Activated CD8-positive, alpha-beta memory T cell treated with anti-CD3 and anti-CD28 coated beads, Interleukin-2, amount 50 U/mL, for 48 hours (primary cell): ENCODE measurements around the gene LIX1L.

Experiments
- DNase-seq: peaks from one replicate; pipeline ENCODE4 v3.0.0-alpha.2; 2020

LIX1L gene

GRCh38 chr1:145985129-145985501 is 27.3 kb upstream of the LIX1L start:
- no peak for DNase-seq

GRCh38 chr1:145983960-145984830 is 26.4 kb upstream of the LIX1L start:
- no peak for DNase-seq

- peak; percentile 48 for DNase-seq
These were observed 25.4 kb upstream of the LIX1L start for GRCh38 chr1:145983206-145983675.

- peak; percentile 44 for DNase-seq
These were observed 24.4 kb upstream of the LIX1L start for GRCh38 chr1:145982010-145982723.

GRCh38 chr1:145980457-145980994 is 22.7 kb upstream of the LIX1L start:
- peak; percentile 51 for DNase-seq

- DNase-seq = peak; percentile 56
These were observed 22.1 kb upstream of the LIX1L start for GRCh38 chr1:145979746-145980456.

- DNase-seq = peak; percentile 84
These were observed 21.3 kb upstream of the LIX1L start for GRCh38 chr1:145978854-145979745.

- no peak for DNase-seq
These were observed 20.6 kb upstream of the LIX1L start for GRCh38 chr1:145978471-145978853.

- DNase-seq = peak; percentile 75
These were observed 20.0 kb upstream of the LIX1L start for GRCh38 chr1:145977486-145978470.

GRCh38 chr1:145977016-145977415 is 19.2 kb upstream of the LIX1L start:
- peak; percentile 42 for DNase-seq

- peak; percentile 41 for DNase-seq
These were observed 17.4 kb upstream of the LIX1L start for GRCh38 chr1:145975216-145975615.

- DNase-seq = peak; percentile 40
These were observed 16.9 kb upstream of the LIX1L start for GRCh38 chr1:145974721-145975120.

GRCh38 chr1:145972580-145972979 is 14.8 kb upstream of the LIX1L start:
- DNase-seq = peak; percentile 25

GRCh38 chr1:145967288-145967687 is 9.5 kb upstream of the LIX1L start:
- DNase-seq = no peak

GRCh38 chr1:145965119-145965744 is 7.4 kb upstream of the LIX1L start:
- no peak for DNase-seq

GRCh38 chr1:145964328-145965118 is 6.7 kb upstream of the LIX1L start, which contains the start of the genes ANKRD34A and POLR3GL:
Gene ANKRD34A (minus strand): TSS chr1:145964575. CDS start chr1:145961759, 2,816 bp downstream.
Gene POLR3GL (plus strand): TSS chr1:145964690. CDS start chr1:145974866, 10,176 bp downstream.
- DNase-seq = peak; percentile 91

GRCh38 chr1:145963265-145964019 is 5.6 kb upstream of the LIX1L start:
- DNase-seq = no peak
